OCI-LY1 (cell line): ENCODE measurements around the gene METAP1D.

Experiments
- H2AFZ ChIP-seq: fragments of 200-600 bp; sonication (generic), shearing (Covaris generic); 2 replicates; pipeline ENCODE4 v1.6.0; 2014; ENCODE audit warnings: antibody characterized with exemption, mild to moderate bottlenecking, low read length
- H3F3A ChIP-seq: fragments of 200-600 bp; sonication (generic), shearing (Covaris generic); 2 replicates; pipeline ENCODE4 v1.6.0; 2014; ENCODE audit warnings: mild to moderate bottlenecking, antibody characterized with exemption, low read length, moderate library complexity; ENCODE audit not compliant: insufficient read depth
- H3K27ac ChIP-seq: fragments of 200-600 bp; sonication (generic); 2 replicates; pipeline ENCODE4 v1.5.1; 2014; ENCODE audit warnings: low read length, mixed run types, mild to moderate bottlenecking, low read depth; ENCODE audit not compliant: poor library complexity, severe bottlenecking
- H3K27me3 ChIP-seq: fragments of 200-600 bp; sonication (generic); 2 replicates; pipeline ENCODE4 v1.6.0; 2014; ENCODE audit warnings: antibody characterized with exemption, mild to moderate bottlenecking, low read length, moderate library complexity; ENCODE audit not compliant: insufficient read depth
- H3K36me3 ChIP-seq: fragments of 200-600 bp; sonication (generic); 2 replicates; pipeline ENCODE4 v1.6.1; 2014; ENCODE audit warnings: mild to moderate bottlenecking, antibody characterized with exemption, low read length, moderate library complexity, mixed read lengths; ENCODE audit not compliant: insufficient read depth
- H3K4me1 ChIP-seq: fragments of 200-600 bp; sonication (generic); 2 replicates; pipeline ENCODE4 v1.5.1; 2014; ENCODE audit warnings: mild to moderate bottlenecking, low read length, moderate library complexity; ENCODE audit not compliant: insufficient read depth, severe bottlenecking
- H3K4me2 ChIP-seq: fragments of 200-600 bp; sonication (generic), shearing (Covaris generic); 2 replicates; pipeline ENCODE4 v1.6.1; 2014; ENCODE audit warnings: low read length
- H3K4me3 ChIP-seq: fragments of 200-600 bp; sonication (generic); 2 replicates; pipeline ENCODE4 v1.5.1; 2014; ENCODE audit warnings: low read length, low read depth, mild to moderate bottlenecking, mixed read lengths; ENCODE audit not compliant: poor library complexity, severe bottlenecking
- H3K79me2 ChIP-seq: fragments of 200-600 bp; shearing (Covaris generic); 2 replicates; pipeline ENCODE4 v1.6.1; 2016; ENCODE audit warnings: mixed run types, low read length, mixed read lengths; ENCODE audit not compliant: insufficient read depth
- H3K9ac ChIP-seq: fragments of 200-600 bp; sonication (generic), shearing (Covaris generic); 2 replicates; pipeline ENCODE4 v1.6.1; 2014; ENCODE audit warnings: mild to moderate bottlenecking, low read length, mixed read lengths
- H3K9me2 ChIP-seq: fragments of 200-600 bp; sonication (generic), shearing (Covaris generic); 2 replicates; pipeline ENCODE4 v1.6.1; 2014; ENCODE audit warnings: low read depth, mild to moderate bottlenecking, low read length, mixed read lengths
- H3K9me3 ChIP-seq: fragments of 200-600 bp; shearing (Covaris generic); 2 replicates; pipeline ENCODE4 v1.6.1; 2014; ENCODE audit warnings: low read length, mixed read lengths
- H4K20me1 ChIP-seq: fragments of 200-600 bp; sonication (generic), shearing (Covaris generic); 2 replicates; pipeline ENCODE4 v1.6.0; 2016; ENCODE audit warnings: mild to moderate bottlenecking, low read length; ENCODE audit not compliant: insufficient read depth
- CTCF ChIP-seq: fragments of 200-600 bp; sonication (generic), shearing (Covaris generic); IDR thresholded peaks from 2 replicates; pipeline ENCODE4 v1.5.1; 2017; ENCODE audit warnings: mild to moderate bottlenecking, antibody characterized with exemption, low read length, moderate library complexity, mixed read lengths
- EZH2 ChIP-seq: fragments of 200-600 bp; sonication (generic), shearing (Covaris generic); IDR thresholded peaks from 2 replicates; pipeline ENCODE4 v1.8.0; 2017; ENCODE audit warnings: borderline replicate concordance, mixed run types, mild to moderate bottlenecking, antibody characterized with exemption, low read length, moderate library complexity, mixed read lengths

The METAP1D gene

GRCh38 chr2:171959998-171960397 is 39.8 kb upstream of the METAP1D start:
- Histone ChIP-seq H3K4me1 (no peaks in the 10 kb centered on the region), H3K4me3 (no peak overlapping the region), H4K20me1 (no peaks in the 10 kb centered on the region), H2AFZ (no peak overlapping the region), H3F3A (no peaks in the 10 kb centered on the region), H3K27me3 (no peaks in the 10 kb centered on the region), H3K36me3 (peaks cover 4% of the 10 kb centered on the region; the same call in 1 of the 2 replicates), H3K9me3 (no peaks in the 10 kb centered on the region), H3K79me2 (no peaks in the 10 kb centered on the region; the same call in 1 of the 2 replicates), H3K4me2 (no peak overlapping the region), H3K9ac (no peak overlapping the region), H3K9me2 (no peaks in the 10 kb centered on the region), H3K27ac (no peak overlapping the region)
- TF ChIP-seq EZH2, result no peak
- TF ChIP-seq CTCF, result no peak

- Histone ChIP-seq H4K20me1 (no peaks in the 10 kb centered on the region), H3K4me3 (no peak overlapping the region), H3K79me2 (no peaks in the 10 kb centered on the region; the same call in 1 of the 2 replicates), H2AFZ (no peak overlapping the region), H3K9me3 (no peaks in the 10 kb centered on the region), H3K9ac (no peak overlapping the region), H3K36me3 (peaks cover 6% of the 10 kb centered on the region; the same call in 1 of the 2 replicates), H3K27me3 (no peaks in the 10 kb centered on the region), H3K4me2 (no peak overlapping the region), H3K9me2 (no peaks in the 10 kb centered on the region), H3K4me1 (no peaks in the 10 kb centered on the region), H3K27ac (no peak overlapping the region), H3F3A (no peaks in the 10 kb centered on the region)
- TF ChIP-seq CTCF (no peak), EZH2 (no peak)
Observed at GRCh38 chr2:171960570-171960969, 39.2 kb upstream of the METAP1D start.

- H3K27ac ChIP-seq, result no peak overlapping the region
- no peaks in the 10 kb centered on the region; the same call in 1 of the 2 replicates for H3K79me2 ChIP-seq
- H3K27me3 ChIP-seq, result no peaks in the 10 kb centered on the region
- H3K9me3 ChIP-seq, result no peaks in the 10 kb centered on the region
- peaks cover 30% of the 10 kb centered on the region for H3K36me3 ChIP-seq
- no peaks in the 10 kb centered on the region for H4K20me1 ChIP-seq
- no peaks in the 10 kb centered on the region for H3F3A ChIP-seq
- no peaks in the 10 kb centered on the region for H3K4me1 ChIP-seq
- no peak overlapping the region for H3K4me2 ChIP-seq
- no peak overlapping the region for H2AFZ ChIP-seq
- H3K9ac ChIP-seq, result no peak overlapping the region
- no peak overlapping the region for H3K4me3 ChIP-seq
- TF ChIP-seq CTCF (no peak), EZH2 (no peak)
- H3K9me2 ChIP-seq, result no peaks in the 10 kb centered on the region
Observed at GRCh38 chr2:171963198-171963597, 36.6 kb upstream of the METAP1D start.
